GM19324 (cell line): ENCODE data around the gene TLE3.

Experiments
- ATAC-seq: cut with Tn5 transposase; IDR thresholded peaks from one replicate; pipeline ENCODE4 v1.9.1; 2021; ENCODE audit warnings: mild to moderate bottlenecking, moderate library complexity; ENCODE audit not compliant: unreplicated experiment, low FRiP score

Gene TLE3

DNA sequence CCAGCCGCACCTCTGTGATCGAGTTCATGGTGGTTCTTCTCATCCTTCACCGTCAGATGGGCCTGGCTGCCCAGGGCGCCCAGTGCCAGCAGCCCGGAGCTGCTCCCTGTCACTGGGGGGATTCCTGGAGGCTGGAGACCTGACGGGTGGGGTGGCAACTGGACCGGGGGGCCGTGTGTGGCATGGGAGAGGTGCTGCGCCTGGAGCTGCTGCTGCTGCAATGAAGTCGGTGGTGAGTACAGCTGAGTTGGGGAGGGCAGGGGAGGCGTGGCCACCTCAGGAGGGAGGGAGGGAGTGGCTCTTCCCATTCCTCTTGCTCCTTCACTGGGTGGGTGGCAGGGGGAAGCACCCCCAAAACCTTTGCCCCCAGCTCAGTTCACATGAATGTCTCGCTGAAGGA is 31.7 kb downstream of the TLE3 start:
- ATAC-seq: no peak

DNA sequence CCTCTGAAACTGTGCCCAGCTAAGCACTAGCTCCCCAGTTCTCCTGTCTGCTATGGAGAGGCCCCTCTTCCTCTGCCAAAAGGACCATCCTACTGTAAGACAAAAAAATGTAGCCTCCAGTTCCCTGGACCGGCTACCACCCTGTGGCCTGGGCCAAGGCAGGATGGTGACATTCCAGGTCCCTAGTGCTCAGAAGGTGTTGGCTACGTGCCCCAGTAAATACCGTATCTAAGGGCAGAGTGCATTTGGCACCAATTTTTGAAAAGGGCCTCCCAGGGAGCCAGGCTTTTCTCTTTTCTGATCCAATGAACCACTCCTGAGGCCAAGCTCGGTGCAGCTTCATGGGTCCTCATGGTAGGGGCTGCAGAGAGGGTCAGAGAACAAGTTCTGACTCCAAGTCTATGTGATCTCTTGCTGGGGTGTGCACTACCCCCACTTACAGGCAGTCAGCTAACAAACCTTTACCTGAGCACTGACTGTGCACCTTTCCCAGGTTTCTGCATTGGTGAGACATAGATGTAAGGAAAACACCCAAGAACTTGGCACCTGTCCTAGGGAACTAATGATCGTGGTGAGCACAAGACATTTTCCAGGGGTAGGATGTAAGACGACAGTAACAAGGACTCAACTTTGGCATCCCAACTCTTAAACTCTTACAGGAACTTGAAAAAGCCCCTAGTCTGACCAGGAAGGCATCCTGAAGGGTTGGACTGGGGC is 32.6 kb downstream of the TLE3 start:
- no peak for ATAC-seq

DNA sequence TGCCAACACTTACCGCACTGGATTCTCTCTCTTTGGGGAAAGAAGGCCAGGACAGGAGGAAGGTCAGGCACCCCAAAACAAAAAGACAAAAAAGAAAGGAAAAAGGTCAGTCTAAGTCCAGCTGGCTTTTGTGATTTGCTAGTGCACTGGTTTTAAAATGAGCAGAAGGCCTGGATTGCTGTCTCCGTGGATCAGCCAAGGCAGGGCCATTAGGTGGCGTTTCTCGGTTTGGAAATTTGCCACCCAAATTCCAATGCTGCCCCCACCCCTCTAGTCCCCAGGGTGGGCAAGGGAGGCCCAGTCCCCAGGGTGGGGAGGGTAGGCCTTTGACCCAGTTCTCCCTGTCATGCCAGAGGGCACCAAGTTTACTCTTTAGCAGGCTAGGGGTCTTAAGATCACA is 33.3 kb downstream of the TLE3 start:
- no peak for ATAC-seq

DNA sequence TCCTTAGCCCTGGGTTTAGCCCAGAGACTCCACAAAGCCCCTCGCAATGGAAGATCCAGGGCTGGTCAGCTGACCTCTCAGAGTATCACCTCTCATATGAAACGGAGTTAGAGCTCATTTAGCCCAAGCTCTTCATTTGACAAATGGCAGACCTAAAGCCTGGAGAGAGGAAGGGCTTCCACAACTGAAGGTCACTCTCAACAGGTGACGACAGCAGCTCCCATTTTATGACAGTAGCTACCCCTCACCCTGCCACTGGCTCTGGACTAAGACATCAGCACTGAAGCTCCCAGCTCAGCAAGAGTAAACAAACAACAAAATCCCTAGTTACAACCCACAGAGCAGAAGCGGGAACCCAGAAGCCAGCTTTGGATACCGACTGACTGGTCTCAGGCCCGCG is 33.7 kb downstream of the TLE3 start:
- ATAC-seq: no peak

DNA sequence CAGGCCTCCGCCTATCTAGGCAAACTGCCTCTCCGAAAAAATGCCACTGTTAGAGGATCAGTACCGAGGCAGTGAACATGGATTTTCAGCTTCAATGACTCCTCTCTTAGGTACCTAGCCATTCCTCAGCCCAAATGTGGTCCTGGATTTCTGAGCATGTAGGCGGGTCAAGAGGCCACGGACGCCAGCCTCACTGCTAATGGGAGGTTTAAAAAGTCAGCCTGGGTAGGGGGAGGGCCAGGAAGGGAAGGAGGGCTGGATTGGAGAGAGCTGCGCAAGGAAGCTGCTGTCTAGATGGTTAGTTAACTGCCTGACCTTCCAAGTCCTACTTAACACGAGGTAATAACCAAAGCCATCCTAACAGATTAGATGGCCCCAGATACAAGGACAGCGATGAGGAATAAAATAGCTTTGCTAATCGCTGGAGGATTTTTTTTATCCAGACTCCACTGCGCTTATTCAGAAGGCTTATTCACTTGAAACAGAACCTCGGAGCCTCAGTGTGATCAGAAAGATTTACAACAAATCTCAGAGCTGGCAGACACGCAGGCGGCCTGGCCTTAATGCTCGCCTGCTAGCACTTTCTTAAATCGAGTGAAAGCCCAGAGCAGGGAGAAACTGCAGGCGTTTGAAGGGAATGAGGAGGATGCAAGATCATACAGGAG is 34.3 kb downstream of the TLE3 start:
- no peak for ATAC-seq

DNA sequence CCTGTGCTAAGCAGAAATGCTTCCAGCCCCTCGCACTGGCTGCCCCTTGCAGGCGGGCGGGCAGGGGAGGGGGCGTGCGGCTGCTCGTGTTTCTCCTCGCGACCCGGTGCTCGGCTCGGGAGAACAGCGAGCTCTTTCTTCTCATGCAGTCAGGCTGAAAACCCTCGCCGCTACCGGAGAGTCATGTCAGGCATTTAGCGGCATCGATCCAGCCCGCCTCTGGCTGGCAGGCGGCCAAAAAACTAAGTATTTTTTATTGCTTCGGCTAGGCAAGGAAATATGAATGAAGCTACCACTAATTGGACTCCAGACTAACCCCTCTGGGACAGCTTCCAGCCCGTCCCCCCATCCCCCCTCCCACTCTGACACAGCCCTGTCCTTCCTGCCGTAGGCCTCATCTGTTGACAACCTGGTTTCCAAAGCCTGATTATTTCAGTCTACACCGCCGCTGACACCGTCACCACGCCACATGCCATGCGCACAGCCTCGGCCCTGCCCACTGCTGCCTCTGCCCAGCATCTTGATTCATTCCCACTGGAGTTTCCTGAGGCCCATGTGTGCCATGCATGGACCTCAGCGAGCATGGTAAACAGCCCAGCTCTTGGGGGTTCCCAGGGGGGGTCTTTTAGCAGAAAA is 35.3 kb downstream of the TLE3 start:
- ATAC-seq: no peak

DNA sequence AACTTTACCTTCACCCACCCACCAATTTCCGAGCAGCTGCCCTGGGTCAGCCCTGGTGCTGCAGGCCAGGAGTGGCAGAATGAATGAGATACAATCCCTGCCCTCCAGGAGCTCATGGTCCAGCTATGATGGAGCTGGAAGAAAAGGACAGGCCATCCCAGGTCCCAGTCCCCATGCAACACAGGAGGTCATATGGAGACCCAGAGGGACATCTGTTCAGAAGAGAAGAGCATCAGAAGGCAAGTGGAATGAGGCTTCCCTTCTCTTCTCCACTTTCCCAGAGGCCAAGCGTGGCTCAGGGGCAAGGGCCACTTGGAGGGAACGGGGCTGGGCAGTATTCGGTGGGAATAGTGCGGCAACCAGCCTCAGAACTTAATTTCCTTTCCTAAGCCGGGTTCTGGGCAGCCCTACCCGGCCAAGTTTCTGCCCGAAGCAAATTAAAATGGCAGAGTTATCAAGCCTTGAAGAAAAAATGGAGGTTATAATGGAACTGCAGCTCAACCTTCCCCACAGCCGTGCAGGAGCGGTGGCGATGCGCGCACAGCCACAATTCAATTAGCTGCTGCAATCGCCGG is 35.9 kb downstream of the TLE3 start:
- ATAC-seq: no peak

DNA sequence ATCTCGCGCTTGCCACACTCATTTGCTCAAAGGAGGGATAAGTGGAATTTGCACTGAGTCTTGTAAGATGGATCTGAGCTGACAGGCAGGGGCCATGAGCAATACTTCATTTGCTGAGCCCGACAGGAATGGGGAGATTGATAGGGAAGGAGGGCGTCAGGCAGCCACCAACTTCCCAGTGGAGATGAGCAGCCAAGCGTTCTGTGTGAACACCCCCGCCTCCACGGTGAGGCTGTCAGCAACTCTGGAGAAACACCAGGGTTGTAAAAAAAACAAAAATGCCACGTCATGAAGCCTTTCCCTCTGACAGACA is 36.8 kb downstream of the TLE3 start:
- ATAC-seq: no peak

DNA sequence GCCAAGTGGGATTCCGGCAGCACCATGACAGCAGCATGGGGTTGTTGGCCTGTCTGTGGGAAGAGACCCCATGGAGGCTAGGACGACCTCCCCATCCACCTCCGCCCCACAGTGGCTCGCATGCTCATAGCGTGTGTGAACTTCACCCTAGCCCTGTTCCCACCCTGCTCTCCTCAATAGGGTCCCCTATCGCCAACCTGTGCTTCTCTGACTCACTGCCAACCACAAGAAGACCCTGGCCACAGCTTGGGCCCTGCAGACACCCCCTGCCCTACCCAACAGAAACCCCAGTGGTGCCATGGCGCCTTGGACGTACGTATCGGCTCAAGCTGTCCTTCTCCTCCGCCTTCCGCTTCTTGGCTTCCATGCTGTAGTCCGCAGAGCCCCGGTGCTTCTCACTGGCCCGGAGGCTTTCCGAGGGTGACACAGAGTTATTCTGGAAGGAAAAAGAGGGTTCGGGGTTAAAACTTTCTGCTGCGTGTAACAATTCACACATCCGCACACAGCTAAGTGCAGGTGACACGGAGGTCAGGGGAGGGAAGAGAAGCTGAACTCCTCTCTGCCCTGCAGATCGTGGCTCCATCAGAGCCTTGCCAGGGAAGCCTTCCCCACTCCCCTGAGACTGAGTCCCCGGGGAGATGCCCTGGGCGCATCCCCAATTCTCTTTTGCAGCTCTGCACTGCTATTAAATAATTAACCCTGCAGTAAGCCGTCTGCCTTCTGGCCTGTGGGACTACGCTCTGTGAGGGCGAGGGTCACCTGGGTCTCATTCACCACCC is 37.3 kb downstream of the TLE3 start:
- ATAC-seq: no peak

DNA sequence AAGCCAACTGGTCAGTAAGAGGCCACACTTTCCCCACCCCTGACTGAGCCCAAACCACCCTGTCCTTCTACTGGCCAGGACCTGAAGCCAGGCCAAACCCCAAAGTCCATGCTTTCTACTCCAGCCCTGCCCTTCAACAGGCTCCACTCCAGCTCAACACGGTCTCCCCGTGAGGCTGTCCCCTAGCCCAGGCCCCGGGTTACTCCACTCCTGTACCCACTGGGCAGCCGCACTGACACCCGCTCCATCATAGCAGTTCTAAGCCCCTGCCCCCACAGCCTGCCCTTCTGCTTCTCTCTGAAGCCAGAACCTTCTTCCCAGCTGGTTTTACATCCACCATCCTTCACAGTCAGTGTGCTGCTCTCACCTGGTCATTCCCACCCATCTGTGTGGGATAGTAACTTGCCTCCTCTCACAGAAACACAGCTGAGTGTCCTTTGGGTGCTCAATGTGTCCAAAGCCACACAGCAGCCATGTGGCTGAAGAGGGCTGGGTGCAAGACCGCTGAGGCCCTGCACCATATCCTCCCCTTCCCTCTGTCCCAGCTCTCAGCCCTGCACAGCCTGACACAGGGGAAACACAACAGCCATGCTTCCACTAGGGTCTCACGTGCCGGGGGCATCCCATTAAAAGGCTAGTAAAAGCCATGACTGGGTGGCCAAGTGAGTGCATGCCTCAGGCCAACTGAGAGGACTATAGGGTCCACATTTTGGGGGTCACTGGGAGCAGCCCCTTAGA is 38.1 kb downstream of the TLE3 start:
- no peak for ATAC-seq

DNA sequence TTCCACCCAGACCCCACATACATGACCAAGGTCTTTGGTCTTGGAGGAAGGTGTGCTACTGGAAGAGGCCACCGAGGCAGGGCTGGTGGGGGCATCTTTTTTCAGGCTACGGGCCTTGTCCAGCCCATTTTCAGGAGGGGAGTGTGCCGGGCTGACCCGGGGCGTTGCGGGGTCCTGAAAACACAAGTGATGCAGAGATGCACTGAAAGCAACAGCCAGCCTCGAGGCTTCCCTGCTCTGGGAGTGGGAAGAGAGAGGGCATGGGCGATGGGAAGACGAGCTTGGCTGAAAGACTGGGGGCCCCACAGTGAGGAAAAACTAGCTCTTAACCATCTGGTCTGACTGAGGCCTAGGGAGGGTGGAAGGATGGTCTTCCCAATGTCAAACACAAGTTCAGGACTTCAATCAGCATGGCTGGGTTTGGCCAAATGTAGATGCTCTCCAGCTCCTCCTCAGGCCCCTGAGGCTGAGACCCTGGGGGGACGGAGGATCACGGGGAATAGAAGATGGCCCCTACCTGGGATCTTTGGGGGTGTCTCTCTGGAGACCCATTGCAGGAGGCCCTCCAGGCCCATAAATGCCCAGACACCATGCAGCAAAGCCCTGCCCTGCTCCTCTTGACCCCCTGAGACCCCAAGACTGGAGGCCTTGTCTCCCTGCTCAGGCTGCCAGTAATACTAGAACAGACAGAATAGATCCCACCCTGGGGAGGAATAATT is 38.9 kb downstream of the TLE3 start:
- ATAC-seq: no peak

DNA sequence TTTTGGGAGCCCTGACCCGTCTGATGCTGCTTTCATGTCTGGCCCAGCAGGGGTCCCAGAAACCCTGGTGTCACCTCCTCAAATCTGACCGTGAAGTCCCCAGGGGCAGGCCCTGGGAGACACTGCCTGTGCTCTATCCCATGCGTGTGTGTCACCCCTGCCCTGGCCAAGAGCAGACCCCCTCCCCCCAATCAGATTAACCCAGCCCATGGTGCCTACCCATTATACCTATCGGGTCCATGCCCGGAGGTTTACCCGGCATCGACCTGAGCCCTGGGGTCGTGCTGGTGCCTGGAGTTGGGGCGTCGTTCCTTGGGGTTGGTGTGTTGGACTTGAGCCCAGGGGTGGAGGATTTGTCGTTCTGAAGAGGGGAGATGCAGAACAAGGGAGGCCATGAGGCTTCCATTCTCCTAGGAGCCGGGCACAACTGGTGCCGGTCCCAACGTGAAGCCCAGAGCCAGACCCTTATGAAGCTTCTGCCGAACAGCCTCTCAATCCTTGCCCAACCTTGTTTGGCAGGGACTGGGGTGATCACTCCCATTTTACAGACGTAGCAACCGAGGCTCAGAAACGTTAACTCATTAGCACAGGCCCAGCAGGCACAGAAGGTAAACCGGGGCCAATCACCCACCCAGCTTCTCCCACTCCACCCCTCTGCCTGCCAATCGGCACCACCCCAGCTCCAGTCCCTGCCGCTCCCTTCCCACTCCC is 39.6 kb downstream of the TLE3 start:
- no peak for ATAC-seq

DNA sequence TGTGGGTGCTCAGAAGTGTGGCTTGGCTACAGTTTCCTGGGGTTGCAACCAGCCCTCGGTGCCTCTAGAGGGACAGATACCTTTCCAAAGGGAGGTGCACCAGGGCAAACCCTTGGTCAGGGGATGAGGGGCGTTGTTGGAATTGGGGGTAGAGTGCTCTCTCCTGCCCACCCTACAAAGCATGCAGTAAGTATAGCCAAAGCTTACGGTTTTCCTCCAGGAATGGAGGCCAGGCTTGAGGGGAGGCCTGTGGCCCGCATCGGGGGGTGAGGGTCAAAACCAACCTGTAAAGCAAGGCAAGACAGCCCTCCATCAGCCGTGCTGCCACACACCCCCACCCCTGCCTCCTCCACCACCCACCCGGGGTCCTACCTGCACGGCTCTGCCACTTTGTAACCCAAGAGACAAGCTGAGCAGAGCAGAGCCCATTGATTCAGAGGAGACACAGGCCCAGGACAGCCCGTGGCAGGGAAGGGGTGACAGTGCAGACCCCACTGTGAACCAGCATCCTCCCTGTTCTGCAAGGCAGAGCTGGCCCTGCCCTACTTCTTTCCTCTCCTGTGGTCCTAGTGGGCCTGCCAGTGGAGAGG is 41.5 kb downstream of the TLE3 start:
- no peak for ATAC-seq

DNA sequence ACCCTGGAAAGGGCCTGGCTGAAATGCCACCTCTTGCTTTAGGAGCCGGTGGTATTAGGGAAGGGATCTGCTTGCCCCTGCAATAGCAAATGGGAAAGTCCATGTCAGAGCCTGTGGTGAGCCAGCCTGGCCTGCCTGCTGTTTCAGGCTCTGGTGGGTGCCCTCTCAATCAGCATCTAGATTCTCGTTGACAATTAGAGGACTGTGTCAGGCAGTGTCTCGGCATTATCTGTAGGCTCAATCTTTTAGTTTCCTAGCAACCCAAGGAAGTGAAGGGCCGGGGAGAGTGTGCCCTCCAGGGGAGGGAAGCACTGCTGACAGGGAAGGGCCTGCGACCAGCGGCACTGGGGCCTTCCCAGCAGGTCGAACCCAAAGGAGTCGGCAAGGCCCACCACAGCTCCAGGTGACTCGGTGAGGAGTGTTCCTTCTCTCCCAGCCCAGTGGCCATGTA is 42.1 kb downstream of the TLE3 start:
- no peak for ATAC-seq

DNA sequence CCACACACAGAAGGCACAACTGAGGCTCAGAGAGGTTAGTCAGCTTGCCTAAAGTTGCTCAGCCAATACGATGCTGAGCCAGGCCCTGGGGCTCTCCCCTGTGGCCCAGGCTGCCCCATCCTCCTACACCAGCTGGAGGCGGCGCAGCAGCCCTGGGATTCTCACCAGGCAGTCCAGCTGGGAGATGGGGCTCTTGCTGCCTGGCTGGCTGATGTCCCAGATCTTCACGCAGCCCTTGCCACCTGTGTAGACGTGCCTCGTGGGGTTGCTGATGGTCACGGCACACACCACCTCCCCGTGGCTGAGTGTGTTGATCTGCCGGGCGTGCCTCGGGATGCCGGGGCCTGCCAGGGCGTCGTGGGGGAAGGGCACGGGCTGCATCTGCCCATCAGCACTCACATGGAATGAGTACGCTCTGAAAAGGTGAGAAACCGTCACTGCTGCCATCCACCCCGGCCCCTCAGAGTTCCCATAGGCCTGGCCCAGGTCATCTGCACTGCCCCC is 42.8 kb downstream of the TLE3 start:
- no peak for ATAC-seq

DNA sequence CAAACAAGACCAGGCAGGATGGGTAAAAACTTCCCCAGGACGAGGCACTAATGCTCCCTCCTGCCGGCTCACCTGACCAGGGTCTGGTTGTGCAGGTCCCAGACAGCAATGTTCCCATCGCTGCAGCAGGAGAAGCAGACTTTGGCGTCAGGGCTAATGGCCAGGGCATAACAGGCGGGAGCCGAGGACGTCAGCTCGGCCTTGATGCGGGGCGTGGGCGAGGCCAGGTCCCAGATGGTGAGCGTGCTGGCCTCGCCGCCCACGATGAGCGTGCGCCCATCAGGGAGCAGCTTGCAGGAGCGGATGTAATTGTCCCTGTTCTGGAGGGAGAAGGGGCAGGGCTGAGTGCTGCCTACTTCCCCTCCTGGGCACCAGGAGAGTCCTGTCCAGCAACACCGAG is 43.4 kb downstream of the TLE3 start:
- ATAC-seq: no peak

DNA sequence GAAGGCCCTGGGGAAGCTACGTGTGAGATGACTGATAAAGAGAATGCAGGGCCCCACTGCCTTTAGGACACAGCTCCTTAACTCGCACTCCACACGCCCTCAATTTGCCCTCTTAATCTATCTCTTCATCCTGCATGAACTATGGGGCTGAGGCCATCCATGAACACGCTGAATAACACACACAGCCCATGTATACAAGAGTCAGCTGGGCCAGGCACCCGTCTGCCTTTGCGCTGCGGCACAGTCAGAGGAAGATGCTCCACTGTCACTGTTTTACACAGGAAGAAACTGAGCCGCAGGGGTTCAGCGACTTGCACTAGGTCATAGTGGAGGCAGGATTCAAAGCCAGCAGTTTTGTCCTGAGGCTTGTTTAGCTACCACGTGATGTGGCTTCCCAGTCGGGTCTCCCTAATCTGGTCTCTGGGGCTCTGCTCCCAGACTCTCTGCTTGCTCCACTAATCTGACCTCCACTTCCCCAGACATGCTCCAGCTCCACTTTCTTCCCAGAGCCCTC is 43.9 kb downstream of the TLE3 start:
- no peak for ATAC-seq

DNA sequence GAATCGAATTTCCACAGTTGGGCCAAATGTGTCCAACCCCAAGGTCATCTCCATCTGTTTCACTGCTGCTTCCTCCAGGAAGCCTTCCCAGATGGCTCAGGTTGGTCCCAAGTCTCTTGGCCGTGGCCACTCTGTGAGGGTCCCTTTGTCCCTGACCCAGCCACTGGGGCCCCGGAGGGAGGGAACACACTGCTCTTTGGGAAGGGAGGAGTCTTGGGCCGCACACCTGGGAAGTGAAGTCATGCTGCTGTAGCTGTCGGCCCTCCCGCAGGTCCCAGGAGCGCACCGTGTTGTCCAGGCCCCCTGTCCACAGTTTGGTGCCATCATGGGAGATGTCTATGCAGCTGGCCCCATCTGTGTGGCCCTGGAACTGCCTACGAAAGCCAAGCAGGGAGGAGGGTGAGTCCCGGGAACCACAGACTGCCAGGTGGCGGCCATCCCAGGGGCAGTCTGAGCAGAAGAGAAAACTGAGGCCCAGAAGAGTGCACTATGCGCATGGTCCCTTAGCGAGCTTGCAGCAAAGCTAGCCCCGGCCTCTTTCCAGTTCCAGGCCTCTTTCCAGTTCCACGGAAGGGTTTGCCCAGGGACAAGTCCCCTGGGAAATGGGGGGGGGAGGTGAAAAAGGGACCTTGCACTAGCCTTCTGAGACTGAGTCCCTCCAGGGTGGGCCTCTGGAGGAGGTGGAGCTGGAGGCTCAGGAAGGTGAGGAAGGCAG is 44.6 kb downstream of the TLE3 start:
- no peak for ATAC-seq
